ENCODE results near the gene SLC28A1.
"Not testable (repeated sequence)": the region's sequence is repeated elsewhere in the genome, so short reads cannot be mapped to it uniquely, and the experiment has no call there.

Gene SLC28A1

GRCh38 chr15:84863565-84864443, 20.7 kb upstream of the SLC28A1 start:
- DNase-seq: no peak

- no peak for DNase-seq
Observed at GRCh38 chr15:84864444-84864795, 20.0 kb upstream of the SLC28A1 start.

GRCh38 chr15:84865074-84865569, 19.3 kb upstream of the SLC28A1 start:
- no peak for DNase-seq

GRCh38 chr15:84868037-84868880, 16.2 kb upstream of the SLC28A1 start:
- DNase-seq: no peak

- DNase-seq: no peak
Observed at GRCh38 chr15:84869510-84869909, 15.0 kb upstream of the SLC28A1 start.

GRCh38 chr15:84871428-84871985, 13.0 kb upstream of the SLC28A1 start:
- DNase-seq: no peak

- DNase-seq: no peak
Observed at GRCh38 chr15:84872009-84872910, 12.2 kb upstream of the SLC28A1 start.

GRCh38 chr15:84873997-84874396, 10.5 kb upstream of the SLC28A1 start:
- DNase-seq: no peak

- peak; percentile 3 for DNase-seq
Observed at GRCh38 chr15:84874981-84875699, 9.3 kb upstream of the SLC28A1 start.

- no peak for DNase-seq
Observed at GRCh38 chr15:84876269-84876668, 8.2 kb upstream of the SLC28A1 start.

- not testable (repeated sequence) for DNase-seq
Observed at GRCh38 chr15:84877701-84878100, 6.8 kb upstream of the SLC28A1 start.

- peak; percentile 17 for DNase-seq
Observed at GRCh38 chr15:84878504-84878903, 6.0 kb upstream of the SLC28A1 start.

- no peak for DNase-seq
Observed at GRCh38 chr15:84879088-84879780, 5.2 kb upstream of the SLC28A1 start.

- DNase-seq: no peak
Observed at GRCh38 chr15:84880007-84880406, 4.5 kb upstream of the SLC28A1 start.

- no peak for DNase-seq
Observed at GRCh38 chr15:84880822-84881519, 3.5 kb upstream of the SLC28A1 start.

GRCh38 chr15:84881520-84881830, 3.0 kb upstream of the SLC28A1 start:
- DNase-seq: no peak

GRCh38 chr15:84883466-84883865, 996 bp upstream of the SLC28A1 start:
- no peak for DNase-seq

GRCh38 chr15:84885801-84886200, 1.3 kb downstream of the SLC28A1 start:
- DNase-seq: no peak

GRCh38 chr15:84886211-84886983, 1.9 kb downstream of the SLC28A1 start:
- DNase-seq: no peak

- no peak for DNase-seq
Observed at GRCh38 chr15:84886984-84887299, 2.5 kb downstream of the SLC28A1 start.
